HG02840 (cell line): ENCODE measurements around the gene ZDHHC20.

ENCODE experiments used
- ATAC-seq: cut with Tn5 transposase; IDR thresholded peaks from one replicate; pipeline ENCODE4 v1.9.1; 2021; ENCODE audit warnings: mild to moderate bottlenecking, moderate library complexity, moderate number of reproducible peaks; ENCODE audit not compliant: unreplicated experiment, low FRiP score

ZDHHC20 gene

GRCh38 chr13:21364916-21365315 lies 94.2 kb downstream of the ZDHHC20 start:
- no peak for ATAC-seq

- no peak for ATAC-seq
These were observed 94.7 kb downstream of the ZDHHC20 start for GRCh38 chr13:21364357-21364756.

GRCh38 chr13:21362741-21363140 lies 96.4 kb downstream of the ZDHHC20 start:
- no peak for ATAC-seq

GRCh38 chr13:21361706-21362105 lies 97.4 kb downstream of the ZDHHC20 start:
- no peak for ATAC-seq

GRCh38 chr13:21361123-21361522 lies 98.0 kb downstream of the ZDHHC20 start:
- ATAC-seq: no peak

GRCh38 chr13:21360463-21360862 lies 98.6 kb downstream of the ZDHHC20 start:
- no peak for ATAC-seq

GRCh38 chr13:21359855-21360254 lies 99.2 kb downstream of the ZDHHC20 start:
- ATAC-seq: no peak

GRCh38 chr13:21355304-21355703 lies 103.8 kb downstream of the ZDHHC20 start:
- ATAC-seq: no peak

GRCh38 chr13:21354721-21355120 lies 104.4 kb downstream of the ZDHHC20 start:
- no peak for ATAC-seq

GRCh38 chr13:21348488-21349120 lies 110.5 kb downstream of the ZDHHC20 start:
- no peak for ATAC-seq

- ATAC-seq: no peak
These were observed 111.3 kb downstream of the ZDHHC20 start for GRCh38 chr13:21347753-21348318.

GRCh38 chr13:21344662-21345176 lies 114.4 kb downstream of the ZDHHC20 start:
- no peak for ATAC-seq

- ATAC-seq: no peak
These were observed 115.4 kb downstream of the ZDHHC20 start for GRCh38 chr13:21343659-21344058.

GRCh38 chr13:21342699-21343442 lies 116.2 kb downstream of the ZDHHC20 start:
- ATAC-seq: no peak

GRCh38 chr13:21341637-21342422 lies 117.3 kb downstream of the ZDHHC20 start:
- no peak for ATAC-seq

GRCh38 chr13:21338639-21339278 lies 120.3 kb downstream of the ZDHHC20 start:
- ATAC-seq: no peak

- no peak for ATAC-seq
These were observed 120.9 kb downstream of the ZDHHC20 start for GRCh38 chr13:21338156-21338555.

- ATAC-seq: no peak
These were observed 122.3 kb downstream of the ZDHHC20 start for GRCh38 chr13:21336609-21337349.

- no peak for ATAC-seq
These were observed 125.9 kb downstream of the ZDHHC20 start for GRCh38 chr13:21333186-21333585.
